HuH-7 (cell line): ENCODE results near the gene MYH10.

Experiments
- DNase-seq: peaks from one replicate; pipeline ENCODE4 v3.0.0; 2011; ENCODE audit warnings: low spot score

MYH10 gene

DNA sequence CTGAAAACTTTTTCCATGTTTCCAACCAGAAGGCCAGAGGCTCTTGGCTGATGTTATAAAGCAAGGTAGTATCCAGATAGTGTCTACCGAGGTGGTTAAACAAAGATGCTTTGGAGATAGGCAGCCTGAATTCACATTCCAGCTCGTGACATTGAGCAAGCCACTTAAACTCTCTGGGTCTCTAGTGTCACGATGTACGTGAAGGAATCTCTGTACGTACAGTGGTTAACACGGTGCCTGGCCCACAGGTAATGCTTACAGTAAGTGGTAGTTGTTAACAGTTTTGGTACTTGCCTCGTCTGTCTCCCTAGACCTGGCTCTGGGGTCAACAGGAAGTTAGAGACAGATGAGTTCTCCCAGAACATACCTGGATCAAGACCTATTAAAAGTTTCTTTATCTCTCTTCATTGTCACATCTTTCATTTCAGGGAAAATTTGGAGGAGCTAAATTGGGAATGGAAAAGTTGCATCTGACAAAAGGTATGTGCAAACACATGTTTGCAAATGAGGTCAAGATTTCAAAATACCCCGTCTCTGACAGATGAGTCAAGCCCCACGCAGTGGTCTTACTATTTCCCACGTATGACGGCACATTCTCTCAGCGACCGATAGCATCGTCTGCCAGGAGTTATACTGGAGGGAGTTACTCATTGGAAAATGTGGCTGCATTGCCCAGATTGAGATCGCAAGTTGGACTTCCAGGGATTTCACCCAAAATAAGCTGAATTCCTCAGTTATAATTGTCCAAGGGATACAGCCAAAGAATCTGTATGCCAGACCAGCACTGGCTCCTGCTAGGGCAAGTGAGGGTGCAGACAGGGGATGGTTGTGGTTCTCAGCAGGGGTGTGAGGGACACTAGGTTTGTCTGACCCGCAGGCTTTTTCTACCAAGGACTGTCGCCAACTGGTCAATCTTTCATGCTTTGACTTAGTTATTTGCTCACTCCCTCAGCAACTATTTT, 18.9 kb upstream of the MYH10 start:
- no peak for DNase-seq

DNA sequence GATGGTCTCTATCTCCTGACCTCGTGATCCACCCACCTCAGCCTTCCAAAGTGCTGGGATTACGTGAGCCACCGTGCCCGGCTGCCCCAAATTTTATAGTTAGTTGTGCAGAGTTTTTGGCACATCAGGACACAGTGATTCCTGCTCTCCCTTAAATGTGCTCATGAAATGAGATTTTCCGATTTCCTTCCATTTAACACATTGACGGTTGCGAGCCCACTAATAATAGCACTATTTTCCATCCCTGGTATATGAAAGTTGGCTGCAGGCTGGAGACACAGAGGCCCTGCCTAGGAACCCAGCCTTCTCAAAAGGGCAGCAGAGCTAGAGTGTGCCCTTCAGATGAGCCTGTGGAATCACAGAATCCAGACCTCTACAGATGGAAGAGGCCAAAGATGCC, 17.4 kb upstream of the MYH10 start:
- no peak for DNase-seq

DNA sequence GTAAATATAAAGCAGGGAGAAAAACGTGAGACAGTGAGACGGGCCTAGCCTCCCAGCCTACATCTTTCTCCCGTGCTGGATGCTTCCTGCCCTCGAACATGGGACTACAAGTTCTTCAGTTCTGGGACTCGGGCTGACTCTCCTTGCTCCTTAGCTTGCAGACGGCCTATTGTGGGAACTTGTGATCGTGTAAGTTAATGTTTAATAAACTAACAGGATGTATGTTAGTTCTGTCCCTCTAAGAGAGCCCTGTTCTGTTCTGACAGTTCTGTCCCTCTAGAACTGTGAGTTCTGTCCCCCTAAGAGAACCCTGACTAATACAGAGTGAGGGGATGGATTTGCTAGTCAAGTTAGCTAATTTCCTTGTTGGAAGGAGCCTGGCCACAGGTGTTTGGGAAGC, 16.7 kb upstream of the MYH10 start:
- DNase-seq: no peak

DNA sequence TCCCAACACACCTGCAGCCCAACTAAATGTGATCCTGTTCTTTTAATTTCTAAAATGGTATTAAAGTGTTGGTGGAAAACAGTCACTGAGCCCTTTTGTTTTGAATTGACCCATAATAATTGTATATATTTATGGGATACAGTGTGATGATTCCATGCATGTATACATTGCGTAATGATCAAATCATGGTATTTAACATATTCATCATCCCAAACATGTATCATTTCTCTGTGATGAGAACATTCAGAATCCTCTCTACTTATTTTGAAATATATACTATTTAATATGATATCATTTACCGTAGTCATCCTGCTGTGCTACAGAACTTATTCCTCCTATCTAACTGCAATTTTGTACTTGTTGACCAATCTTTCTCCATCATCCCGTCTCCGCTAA, 14.0 kb upstream of the MYH10 start:
- DNase-seq: no peak

GRCh38 chr17:8643855-8644506, 13.5 kb upstream of the MYH10 start:
- DNase-seq: no peak

GRCh38 chr17:8639709-8640108, 9.2 kb upstream of the MYH10 start:
- DNase-seq: no peak

- DNase-seq: peak; percentile 35
Measured at GRCh38 chr17:8632061-8632460, 1.5 kb upstream of the MYH10 start.

DNA sequence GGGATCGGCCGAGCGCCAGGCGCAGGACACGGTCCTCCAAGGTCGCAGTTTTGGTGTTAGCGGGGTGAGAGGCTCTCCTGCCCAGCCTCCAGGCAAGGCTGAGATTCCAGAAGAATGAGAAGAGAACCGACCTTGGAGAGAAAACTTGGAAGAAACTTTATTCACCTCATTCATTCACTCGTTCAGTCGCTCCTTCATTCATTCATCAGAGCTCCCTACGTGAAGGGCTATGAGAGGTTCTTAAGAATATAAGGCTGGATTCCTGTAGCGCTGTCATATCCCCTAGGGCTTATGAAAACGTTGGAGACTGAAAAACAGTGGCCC, 991 bp upstream of the MYH10 start:
- no peak for DNase-seq

DNA sequence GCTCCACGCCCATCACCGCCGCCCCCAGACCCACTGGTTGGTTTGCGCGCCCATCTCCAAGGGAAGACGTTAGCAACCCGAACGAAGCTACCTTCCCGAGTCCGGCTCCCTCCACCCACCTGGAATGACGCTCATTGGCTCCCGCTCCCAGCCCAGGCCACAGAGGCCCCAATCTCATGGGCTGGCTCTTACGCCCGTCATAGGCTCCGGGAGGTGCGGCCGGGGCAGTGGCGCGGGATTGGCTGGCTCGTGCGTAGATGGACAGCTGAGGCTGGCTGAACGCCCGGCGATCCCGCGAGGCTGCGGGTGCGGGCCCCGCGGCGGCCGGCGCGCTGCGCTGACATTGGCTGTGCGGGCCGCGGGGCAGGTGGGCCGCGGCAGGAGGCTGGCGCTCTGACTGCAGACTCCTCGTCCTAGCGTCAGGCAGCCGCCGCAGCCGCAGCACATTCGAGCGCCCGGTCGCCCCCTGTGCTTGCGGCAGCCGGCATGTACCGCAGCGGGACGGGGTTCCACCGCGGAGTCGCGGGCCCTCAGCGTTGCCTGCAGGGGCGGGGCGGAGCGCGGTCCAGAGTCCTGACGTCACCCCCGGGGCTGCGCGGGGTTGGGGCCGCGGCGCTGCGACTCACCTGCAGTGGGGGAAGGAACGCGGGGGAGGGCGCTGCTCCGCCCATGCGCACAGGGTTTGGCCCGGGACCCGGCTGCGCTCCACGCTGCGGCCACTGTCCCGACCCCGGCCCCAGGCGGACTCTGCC, 453 bp upstream of the MYH10 start:
- peak; percentile 96 for DNase-seq

DNA sequence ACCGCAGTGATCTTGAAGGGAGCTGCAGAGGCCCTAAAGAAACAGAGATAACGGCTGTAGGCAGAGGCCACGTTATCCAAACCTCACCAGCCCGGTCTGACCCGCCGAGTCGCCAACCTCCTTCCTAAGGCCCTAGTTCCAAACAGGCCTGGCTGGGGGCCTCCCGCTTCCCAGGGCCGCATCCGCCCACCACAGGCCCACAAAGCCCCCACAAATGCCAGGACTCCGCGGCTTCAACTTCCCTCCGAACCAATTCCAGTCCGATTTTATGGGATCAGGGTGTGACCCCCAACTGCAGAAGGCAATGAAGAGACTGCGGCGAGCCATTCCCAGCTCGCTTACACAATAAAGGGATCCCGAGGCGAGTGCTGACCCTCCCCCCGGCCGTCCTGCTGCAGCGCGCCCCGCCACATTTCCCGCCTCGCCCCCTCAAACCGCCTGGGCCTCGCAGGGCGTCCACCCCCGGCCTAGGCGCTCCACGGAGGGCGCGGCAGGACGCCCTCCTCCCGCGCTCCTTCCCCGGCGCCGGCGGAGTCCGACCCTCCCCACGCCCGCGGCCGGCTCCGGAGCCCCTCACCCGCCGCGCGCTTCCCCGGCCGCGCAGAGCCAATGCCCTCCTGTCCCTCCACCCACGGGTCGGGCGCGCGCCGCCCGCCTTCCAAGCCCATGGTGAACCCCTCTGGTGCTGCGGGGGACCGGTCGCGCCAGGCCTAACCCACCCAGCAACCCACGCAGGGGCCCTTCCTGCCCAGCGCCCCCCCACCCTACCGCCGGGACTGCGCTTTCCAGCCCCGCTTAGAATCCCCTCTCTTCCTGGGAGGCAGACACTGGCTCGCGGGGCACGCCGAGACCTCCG, 926 bp downstream of the MYH10 start:
- peak; percentile 17 for DNase-seq

DNA sequence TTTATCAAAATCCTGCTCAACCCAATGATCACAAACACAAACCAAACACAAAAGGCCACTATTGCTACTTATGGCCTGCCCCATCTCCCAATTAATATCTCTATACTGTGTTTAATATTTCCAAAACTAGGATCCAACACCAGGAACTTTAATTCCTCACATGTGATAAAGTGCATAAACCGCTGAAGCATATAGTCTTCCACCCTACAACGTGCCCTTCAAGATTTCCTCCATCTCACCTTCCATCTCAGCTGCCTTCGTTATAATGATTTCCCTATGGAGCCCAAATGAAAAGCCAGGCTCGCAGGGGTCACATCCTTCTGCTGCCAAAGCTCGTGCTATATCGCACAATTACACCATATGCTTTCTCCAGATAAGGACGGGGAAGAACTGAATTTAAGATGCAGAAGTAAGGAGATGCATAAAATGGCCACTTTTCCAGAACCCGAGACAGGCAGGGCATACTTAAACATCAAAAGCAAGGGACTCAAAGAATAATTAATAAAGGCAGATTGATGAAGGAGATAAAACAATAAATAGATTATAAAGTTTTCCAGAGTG, 1.8 kb downstream of the MYH10 start:
- DNase-seq: no peak

- DNase-seq: no peak
Measured at GRCh38 chr17:8628172-8628571, 2.4 kb downstream of the MYH10 start.

DNA sequence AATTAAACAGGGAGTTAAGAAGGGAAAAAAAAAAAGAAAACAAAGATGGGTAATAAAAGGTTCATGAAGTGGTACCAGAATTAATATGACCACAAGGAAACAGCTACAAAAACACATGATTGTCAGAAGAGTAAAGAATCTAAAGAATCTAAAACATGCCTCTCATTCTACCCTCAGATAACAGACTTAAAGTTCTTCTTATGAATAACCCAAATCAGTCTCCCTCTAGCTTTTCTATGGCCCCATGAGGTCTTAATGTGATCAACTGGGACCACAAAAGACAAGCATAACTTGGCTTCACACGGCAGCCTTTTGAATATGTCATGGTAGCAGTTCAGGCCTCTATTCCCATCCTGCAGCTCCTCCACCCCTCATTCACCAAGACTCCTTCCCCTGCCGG, 6.9 kb downstream of the MYH10 start:
- DNase-seq: no peak

DNA sequence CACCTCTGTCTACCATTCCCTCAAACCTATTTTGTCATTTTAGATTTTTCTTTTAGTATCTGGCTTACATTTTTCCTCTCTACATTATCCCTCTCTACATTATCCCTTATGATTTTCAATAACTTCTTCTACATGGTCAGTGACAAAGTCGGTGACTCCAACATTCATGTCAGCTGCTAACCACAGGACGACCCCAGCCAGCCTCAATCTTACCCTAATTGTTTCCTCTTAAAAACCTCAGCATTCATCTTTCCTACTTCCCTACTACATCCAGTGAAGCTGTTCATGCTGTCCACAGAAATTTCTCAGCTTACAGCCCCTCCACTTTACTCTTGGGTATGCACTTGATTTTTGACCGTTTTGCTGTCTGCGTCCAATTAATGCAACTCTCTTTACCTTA, 8.3 kb downstream of the MYH10 start:
- DNase-seq: no peak

GRCh38 chr17:8621585-8621984, 8.9 kb downstream of the MYH10 start:
- no peak for DNase-seq

DNA sequence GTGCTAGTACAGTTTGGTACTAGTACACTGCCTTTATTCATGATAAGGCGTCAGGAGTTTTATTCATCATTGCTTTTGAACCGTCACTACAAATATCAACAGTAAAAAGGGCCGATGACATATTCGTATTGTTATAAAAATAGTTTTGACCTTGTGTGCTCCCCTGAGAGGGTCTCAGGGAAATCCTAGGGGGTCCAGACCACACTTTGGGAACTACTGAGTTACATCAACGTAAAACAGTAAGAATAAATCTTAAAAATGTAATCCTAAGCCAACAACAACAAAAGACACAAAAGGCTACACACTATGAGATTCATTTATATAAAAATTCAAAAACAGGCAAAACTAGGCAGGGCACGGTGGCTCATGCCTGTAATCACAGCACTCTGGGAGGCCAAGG, 11.2 kb downstream of the MYH10 start:
- DNase-seq: no peak

- no peak for DNase-seq
Measured at GRCh38 chr17:8618825-8619224, 11.7 kb downstream of the MYH10 start.

- DNase-seq: no peak
Measured at GRCh38 chr17:8614988-8615387, 15.5 kb downstream of the MYH10 start.

- no peak for DNase-seq
Measured at GRCh38 chr17:8611619-8612298, 18.8 kb downstream of the MYH10 start.

DNA sequence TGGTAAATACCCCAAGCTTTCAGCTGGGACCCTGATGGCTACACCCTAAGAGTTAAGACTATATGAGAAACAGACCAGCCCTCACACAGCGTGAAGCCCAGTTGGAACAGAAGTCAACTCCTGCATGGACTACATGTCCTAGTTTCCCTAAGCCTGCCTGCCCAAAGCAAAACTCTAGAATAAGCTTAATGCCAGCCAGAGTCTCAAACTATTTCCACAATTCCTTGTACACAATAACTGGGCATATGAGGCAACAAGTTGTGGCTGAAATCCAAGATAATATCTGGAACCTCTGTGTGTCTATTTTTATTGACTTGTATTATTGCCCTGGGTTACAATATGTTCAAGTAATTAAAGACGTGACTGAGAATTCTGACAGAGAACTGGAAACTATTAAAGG, 19.4 kb downstream of the MYH10 start:
- DNase-seq: no peak

DNA sequence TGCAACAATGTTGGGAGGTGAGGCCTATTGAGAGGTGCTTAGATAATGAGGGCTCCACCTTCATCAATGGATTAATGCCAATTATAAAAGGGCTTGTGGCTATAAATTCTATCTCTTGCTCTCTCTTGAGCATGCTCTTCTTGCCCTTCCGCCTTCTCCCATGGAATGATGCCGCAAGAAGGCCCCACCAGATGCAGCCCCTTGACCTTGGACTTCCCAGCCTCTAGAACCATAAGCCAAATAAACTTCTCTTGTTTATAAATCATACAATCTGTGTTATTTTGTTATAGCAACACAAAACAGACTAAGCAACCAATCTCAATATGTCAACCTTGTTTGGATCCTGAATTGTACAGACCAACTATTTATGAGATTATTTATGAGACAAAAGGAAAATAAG, 20.0 kb downstream of the MYH10 start:
- DNase-seq: no peak
